Duodenal mucosa (tissue), 2 donors: ENCODE results near the gene SDK1.

ENCODE experiments used
- H3K27ac ChIP-seq: one replicate; pipeline ENCODE4 v1.7.0; 2013; ENCODE audit warnings: low read depth, low read length
- H3K27me3 ChIP-seq, 2 donors: one replicate each; pipeline ENCODE4 v1.7.0; 2013; ENCODE audit warnings: low read length in 2 of 2, control low read depth in 1 of 2; ENCODE audit not compliant: insufficient read depth in 2 of 2, control insufficient read depth in 1 of 2
- H3K36me3 ChIP-seq, 2 donors: one replicate each; pipeline ENCODE4 v1.7.0; 2013; ENCODE audit warnings: low read length in 2 of 2, control low read depth in 1 of 2; ENCODE audit not compliant: insufficient read depth in 2 of 2, control insufficient read depth in 1 of 2
- H3K4me1 ChIP-seq, 2 donors: one replicate each; pipeline ENCODE4 v1.7.0; 2013; ENCODE audit warnings: low read length in 2 of 2, control low read depth in 1 of 2; ENCODE audit not compliant: insufficient read depth in 2 of 2, control insufficient read depth in 1 of 2
- H3K4me3 ChIP-seq, 2 donors: one replicate each; pipeline ENCODE4 v1.7.0; 2013; ENCODE audit warnings: low read length in 2 of 2, low read depth in 1 of 2
- H3K9ac ChIP-seq, 2 donors: one replicate each; pipeline ENCODE4 v1.7.0; 2013; ENCODE audit warnings: low read length in 2 of 2, low read depth in 1 of 2
- H3K9me3 ChIP-seq, 2 donors: one replicate each; pipeline ENCODE4 v1.7.0; 2013; ENCODE audit warnings: low read length in 2 of 2, control low read depth in 1 of 2; ENCODE audit not compliant: control insufficient read depth in 1 of 2

The SDK1 gene

GRCh38 chr7:3780525-3780924, 479.5 kb downstream of the SDK1 start:
- Histone ChIP-seq H3K9ac (no peak overlapping the region), H3K4me1 (no peaks in the 10 kb centered on the region), H3K9me3 (peaks cover 7 to 12% of the 10 kb centered on the region in 2 donors), H3K36me3 (no peaks in the 10 kb centered on the region), H3K27ac (no peak overlapping the region), H3K27me3 (no peaks in the 10 kb centered on the region), H3K4me3 (no peak overlapping the region)

DNA sequence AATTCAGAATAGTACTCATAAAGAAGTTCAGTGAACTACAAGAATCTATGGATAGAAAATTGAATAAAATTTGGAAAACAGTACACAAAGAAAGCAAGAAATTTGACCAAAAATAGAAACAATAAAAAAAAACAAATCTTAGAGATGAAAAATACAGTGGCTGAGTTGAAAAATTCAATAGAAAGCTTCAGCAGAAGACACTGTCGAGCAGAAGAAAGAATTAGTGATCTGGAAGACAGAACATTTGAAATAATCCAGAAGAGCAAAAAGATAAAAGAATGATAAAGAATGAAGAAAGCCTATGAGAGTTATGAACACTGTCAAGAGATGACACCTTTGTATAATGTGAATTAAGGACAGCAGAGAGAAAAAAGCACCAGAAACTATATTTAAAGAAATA, 480.6 kb downstream of the SDK1 start:
- H3K4me3 ChIP-seq = no peak overlapping the region
- H3K27me3 ChIP-seq = no peaks in the 10 kb centered on the region
- H3K9ac ChIP-seq = no peak overlapping the region
- no peak overlapping the region for H3K27ac ChIP-seq
- H3K4me1 ChIP-seq = no peaks in the 10 kb centered on the region
- peaks cover 7 to 12% of the 10 kb centered on the region in 2 donors for H3K9me3 ChIP-seq
- no peaks in the 10 kb centered on the region for H3K36me3 ChIP-seq

- H3K4me1 ChIP-seq = peaks cover 0 to 4% of the 10 kb centered on the region in 2 donors
- no peak overlapping the region for H3K4me3 ChIP-seq
- H3K9ac ChIP-seq = no peak overlapping the region
- no peaks in the 10 kb centered on the region for H3K27me3 ChIP-seq
- H3K36me3 ChIP-seq = no peaks in the 10 kb centered on the region
- no peak overlapping the region for H3K27ac ChIP-seq
- H3K9me3 ChIP-seq = no peaks in the 10 kb centered on the region
Measured at GRCh38 chr7:3787717-3788264, 486.7 kb downstream of the SDK1 start.

DNA sequence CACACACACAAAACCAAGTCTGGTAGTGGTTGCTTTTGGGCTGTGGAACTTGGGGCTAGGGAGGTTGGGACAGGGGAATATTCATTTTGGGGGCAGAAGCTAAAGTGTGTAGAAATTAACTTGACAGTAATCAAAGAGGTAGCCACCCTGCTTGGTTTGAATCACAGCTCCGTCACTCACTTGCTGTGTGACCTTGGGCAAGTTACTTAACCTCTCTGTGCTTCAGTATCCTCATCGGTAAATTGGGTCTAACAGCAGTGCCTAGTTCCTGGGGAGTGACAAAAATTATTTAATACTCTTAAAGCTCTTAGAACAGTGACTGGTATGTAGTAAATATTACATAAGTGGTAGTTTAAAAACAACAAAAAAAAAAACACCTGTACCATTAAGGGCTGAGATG, 489.8 kb downstream of the SDK1 start:
- Histone ChIP-seq H3K27ac (no peak overlapping the region), H3K4me3 (no peak overlapping the region), H3K27me3 (no peaks in the 10 kb centered on the region), H3K9ac (no peak overlapping the region), H3K9me3 (no peaks in the 10 kb centered on the region), H3K36me3 (no peaks in the 10 kb centered on the region), H3K4me1 (peaks cover 0 to 4% of the 10 kb centered on the region in 2 donors)

DNA sequence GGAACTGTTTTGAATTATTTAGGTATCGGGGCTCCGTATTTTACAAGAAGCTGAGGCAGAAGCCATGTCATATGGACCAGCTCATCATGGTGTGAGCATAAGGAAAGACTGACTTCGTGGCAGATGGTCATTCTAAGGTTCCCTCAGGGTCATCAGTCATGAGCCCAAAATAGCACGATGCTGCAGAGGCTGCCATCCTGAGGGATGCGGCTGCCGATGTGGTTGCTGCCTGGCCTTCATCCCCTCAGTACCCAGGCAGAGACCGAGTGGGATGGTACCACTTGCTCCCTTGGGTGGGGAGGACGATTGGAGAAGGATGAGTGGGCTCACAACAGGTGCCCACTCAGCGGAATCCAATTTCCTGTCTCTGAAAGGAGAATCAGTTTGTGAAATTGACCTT, 490.3 kb downstream of the SDK1 start:
- no peak overlapping the region for H3K27ac ChIP-seq
- no peaks in the 10 kb centered on the region for H3K9me3 ChIP-seq
- H3K4me1 ChIP-seq = peaks cover 0 to 4% of the 10 kb centered on the region in 2 donors
- H3K4me3 ChIP-seq = no peak overlapping the region
- no peaks in the 10 kb centered on the region for H3K36me3 ChIP-seq
- H3K9ac ChIP-seq = no peak overlapping the region
- no peaks in the 10 kb centered on the region for H3K27me3 ChIP-seq

DNA sequence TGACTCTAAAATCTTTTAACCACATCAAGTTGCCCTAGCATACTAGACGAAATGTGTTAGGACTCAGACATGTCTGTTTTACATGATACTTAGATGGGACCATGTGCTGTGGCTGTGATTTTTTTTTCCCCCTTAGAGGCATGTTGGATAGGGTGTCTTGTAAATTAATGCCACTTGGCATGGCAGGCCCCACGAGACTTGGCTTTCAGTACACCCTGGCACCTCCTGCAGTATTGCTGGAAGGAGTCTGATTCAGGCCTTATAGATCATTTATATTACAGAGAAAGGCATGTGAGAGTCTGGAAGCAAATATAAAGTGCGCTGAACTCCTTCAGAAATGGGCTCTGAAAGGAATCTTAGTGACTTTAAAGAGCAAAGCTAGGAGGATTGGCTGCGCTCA, 494.1 kb downstream of the SDK1 start:
- no peaks in the 10 kb centered on the region for H3K36me3 ChIP-seq
- no peak overlapping the region for H3K4me3 ChIP-seq
- H3K4me1 ChIP-seq = no peaks in the 10 kb centered on the region
- no peaks in the 10 kb centered on the region for H3K9me3 ChIP-seq
- no peak overlapping the region for H3K9ac ChIP-seq
- no peak overlapping the region for H3K27ac ChIP-seq
- no peaks in the 10 kb centered on the region for H3K27me3 ChIP-seq

GRCh38 chr7:3795781-3796180, 494.7 kb downstream of the SDK1 start:
- no peak overlapping the region for H3K4me3 ChIP-seq
- H3K9ac ChIP-seq = no peak overlapping the region
- no peaks in the 10 kb centered on the region for H3K9me3 ChIP-seq
- H3K4me1 ChIP-seq = no peaks in the 10 kb centered on the region
- H3K36me3 ChIP-seq = no peaks in the 10 kb centered on the region
- H3K27ac ChIP-seq = no peak overlapping the region
- no peaks in the 10 kb centered on the region for H3K27me3 ChIP-seq

GRCh38 chr7:3805151-3805550, 504.1 kb downstream of the SDK1 start:
- H3K9me3 ChIP-seq = no peaks in the 10 kb centered on the region
- no peak overlapping the region for H3K4me3 ChIP-seq
- no peaks in the 10 kb centered on the region for H3K36me3 ChIP-seq
- peaks cover 0 to 3% of the 10 kb centered on the region in 2 donors for H3K27me3 ChIP-seq
- no peak overlapping the region for H3K9ac ChIP-seq
- no peak overlapping the region for H3K27ac ChIP-seq
- no peaks in the 10 kb centered on the region for H3K4me1 ChIP-seq

DNA sequence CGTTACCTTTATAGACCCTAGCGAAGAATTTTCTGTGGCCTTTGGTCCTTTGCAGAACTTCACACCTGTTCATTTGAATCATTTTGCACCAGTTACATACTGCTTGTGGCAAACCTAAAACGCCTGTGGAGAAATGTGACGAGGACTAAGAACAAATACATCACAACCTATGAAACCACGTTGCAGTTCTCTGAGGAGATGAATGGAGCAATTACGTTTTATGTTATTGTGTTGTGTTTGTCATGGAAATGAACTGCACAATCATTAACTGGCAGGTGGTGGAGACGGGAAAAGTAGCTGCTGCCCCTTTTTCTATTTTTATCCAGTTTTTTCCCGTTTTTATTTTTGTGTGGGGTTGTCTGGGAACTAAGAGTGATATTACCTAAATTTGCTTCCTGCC, 505.5 kb downstream of the SDK1 start:
- Histone ChIP-seq H3K4me1 (no peaks in the 10 kb centered on the region), H3K4me3 (no peak overlapping the region), H3K9ac (no peak overlapping the region), H3K9me3 (no peaks in the 10 kb centered on the region), H3K36me3 (no peaks in the 10 kb centered on the region), H3K27ac (no peak overlapping the region), H3K27me3 (peaks cover 0 to 3% of the 10 kb centered on the region in 2 donors)

- H3K4me1 ChIP-seq = no peaks in the 10 kb centered on the region
- peaks cover 0 to 3% of the 10 kb centered on the region in 2 donors for H3K27me3 ChIP-seq
- H3K36me3 ChIP-seq = no peaks in the 10 kb centered on the region
- H3K9me3 ChIP-seq = no peaks in the 10 kb centered on the region
- no peak overlapping the region for H3K27ac ChIP-seq
- no peak overlapping the region for H3K9ac ChIP-seq
- H3K4me3 ChIP-seq = no peak overlapping the region
Measured at GRCh38 chr7:3807824-3808223, 506.8 kb downstream of the SDK1 start.

DNA sequence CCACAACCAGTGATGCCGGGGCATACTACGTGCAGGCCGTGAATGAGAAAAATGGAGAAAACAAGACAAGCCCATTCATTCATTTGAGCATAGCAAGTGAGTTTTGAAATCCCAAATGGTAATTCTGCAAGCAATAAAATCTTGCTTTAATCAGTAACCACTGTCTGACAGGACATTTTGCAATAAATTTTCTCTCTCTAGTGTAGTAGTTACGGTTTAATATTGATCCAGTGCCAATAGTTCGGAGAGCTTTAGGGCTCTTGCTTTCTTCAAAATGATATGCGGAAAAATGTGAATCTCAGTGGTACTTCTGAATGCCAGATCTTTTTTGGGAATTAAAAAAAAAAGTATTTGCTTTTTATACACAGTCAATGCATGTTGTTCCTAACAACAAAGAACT, 520.4 kb downstream of the SDK1 start:
- Histone ChIP-seq H3K9me3 (no peaks in the 10 kb centered on the region), H3K9ac (no peak overlapping the region)

More for the DNA sequence above, 520.4 kb downstream of the SDK1 start:
- Histone ChIP-seq H3K4me1 (no peaks in the 10 kb centered on the region), H3K4me3 (no peak overlapping the region), H3K27me3 (no peaks in the 10 kb centered on the region), H3K36me3 (no peaks in the 10 kb centered on the region), H3K27ac (no peak overlapping the region)
